ENCODE results near the gene RFNG.

Gene RFNG

GRCh38 chr17:82089723-82090548 is 38.3 kb upstream of the RFNG start:
- DNase-seq (ENCODE audit: low read depth in 2 of 2) = no peak

GRCh38 chr17:82088838-82089722 is 37.5 kb upstream of the RFNG start:
- DNase-seq (ENCODE audit: low read depth in 2 of 2) = no peak

- no peak for DNase-seq (ENCODE audit: low read depth in 2 of 2)
Measured at GRCh38 chr17:82087961-82088837, 36.6 kb upstream of the RFNG start.

GRCh38 chr17:82086941-82087906 is 35.6 kb upstream of the RFNG start:
- no peak for DNase-seq (ENCODE audit: low read depth in 2 of 2)

- DNase-seq (ENCODE audit: low read depth in 2 of 2) = no peak
Measured at GRCh38 chr17:82085931-82086764, 34.5 kb upstream of the RFNG start.

GRCh38 chr17:82085031-82085861 is 33.6 kb upstream of the RFNG start:
- DNase-seq (ENCODE audit: low read depth in 2 of 2) = no peak

GRCh38 chr17:82084373-82085030 is 32.9 kb upstream of the RFNG start:
- no peak for DNase-seq (ENCODE audit: low read depth in 2 of 2)

- DNase-seq (ENCODE audit: low read depth in 2 of 2) = no peak
Measured at GRCh38 chr17:82083533-82084359, 32.1 kb upstream of the RFNG start.

GRCh38 chr17:82083009-82083408 is 31.4 kb upstream of the RFNG start:
- no peak for DNase-seq (ENCODE audit: low read depth in 2 of 2)

GRCh38 chr17:82082456-82082855 is 30.8 kb upstream of the RFNG start:
- no peak for DNase-seq (ENCODE audit: low read depth in 2 of 2)

- DNase-seq (ENCODE audit: low read depth in 2 of 2) = no peak
Measured at GRCh38 chr17:82081966-82082365, 30.4 kb upstream of the RFNG start.

GRCh38 chr17:82081546-82081945 is 29.9 kb upstream of the RFNG start:
- no peak for DNase-seq (ENCODE audit: low read depth in 2 of 2)

- no peak for DNase-seq (ENCODE audit: low read depth in 2 of 2)
Measured at GRCh38 chr17:82080789-82081464, 29.3 kb upstream of the RFNG start.

GRCh38 chr17:82080048-82080788 is 28.6 kb upstream of the RFNG start:
- DNase-seq (ENCODE audit: low read depth in 2 of 2) = no peak

GRCh38 chr17:82079001-82079677 is 27.5 kb upstream of the RFNG start:
- DNase-seq (ENCODE audit: low read depth in 2 of 2) = no peak

- DNase-seq (ENCODE audit: low read depth in 2 of 2) = no peak
Measured at GRCh38 chr17:82078433-82078832, 26.8 kb upstream of the RFNG start.

All from activated CD8-positive, alpha-beta memory T cell treated with anti-CD3 and anti-CD28 coated beads for 4 hours (primary cell).